GM18951 (cell line): Measurements from ENCODE around the gene PTTG1IP.
"Not testable (repeated sequence)": the region's sequence is repeated elsewhere in the genome, so short reads cannot be mapped to it uniquely, and the experiment has no call there.

Source experiments
- POLR2A ChIP-seq: IDR thresholded peaks from 4 replicates; pipeline ENCODE4 v1.6.1; 2011; ENCODE audit warnings: mild to moderate bottlenecking; ENCODE audit not compliant: insufficient read length, insufficient read depth; ENCODE audit errors: extremely low read depth
- in situ Hi-C: fragments of 300-500 bp; cut with MboI; formaldehyde crosslinking; loops from one replicate; pipeline ENCODE4 v1.12.0; 2022; ENCODE audit warnings: low sequenced_read_pairs, mixed read lengths, inconsistent platforms; ENCODE audit not compliant: unreplicated experiment

Gene PTTG1IP

GRCh38 chr21:44838039-44838895, 35.2 kb downstream of the PTTG1IP start:
- no peak for TF ChIP-seq POLR2A
- in situ Hi-C loops: no loop called here

- in situ Hi-C loops: no loop called here
- TF ChIP-seq POLR2A: no peak
Observed at GRCh38 chr21:44837537-44837936, 36.0 kb downstream of the PTTG1IP start.

GRCh38 chr21:44836666-44837471, 36.6 kb downstream of the PTTG1IP start:
- in situ Hi-C loops: no loop called here
- no peak for TF ChIP-seq POLR2A

GRCh38 chr21:44836349-44836665, 37.2 kb downstream of the PTTG1IP start:
- in situ Hi-C loops: no loop called here

GRCh38 chr21:44835647-44835973, 37.9 kb downstream of the PTTG1IP start:
- in situ Hi-C loops: no loop called here
- TF ChIP-seq POLR2A: no peak

More at GRCh38 chr21:44836349-44836665, 37.2 kb downstream of the PTTG1IP start:
- no peak for TF ChIP-seq POLR2A

- in situ Hi-C loops: no loop called here
- TF ChIP-seq POLR2A: no peak
Observed at GRCh38 chr21:44834951-44835646, 38.4 kb downstream of the PTTG1IP start.

GRCh38 chr21:44834231-44834950, 39.1 kb downstream of the PTTG1IP start:
- in situ Hi-C loops: no loop called here
- TF ChIP-seq POLR2A: no peak

- no peak for TF ChIP-seq POLR2A
- in situ Hi-C loops: no loop called here
Observed at GRCh38 chr21:44833663-44834062, 39.8 kb downstream of the PTTG1IP start.

GRCh38 chr21:44832516-44833255, 40.8 kb downstream of the PTTG1IP start:
- in situ Hi-C loops: not testable (repeated sequence)

- TF ChIP-seq POLR2A: no peak
- in situ Hi-C loops: no loop called here
Observed at GRCh38 chr21:44831227-44831860, 42.1 kb downstream of the PTTG1IP start.

GRCh38 chr21:44829507-44830092, 43.9 kb downstream of the PTTG1IP start:
- TF ChIP-seq POLR2A: no peak
- in situ Hi-C loops: no loop called here
